HepG2 (cell line): ENCODE data around the gene GUK1. TPM values are rescaled to one million over a fixed set of nuclear protein-coding genes. Genes with fewer than 3 reads are reported as not detected.

ENCODE experiments used
- ATAC-seq: fragments of 200-7000 bp; cut with Tn5 transposase; 3 replicates; pipeline ENCODE4 v1.9.1; 2020; ENCODE audit warnings: mild to moderate bottlenecking, moderate library complexity
- BruUV-seq: library from RNA; stranded (reverse); fragments of 400-500 nt; replicated peaks from 2 replicates; lab custom pipeline; 2021; lab: Mats Ljungman, UMichigan
- CTCF ChIA-PET: fragments of 300-600 bp; formaldehyde crosslinking; extraction: SDS; loops from one replicate; lab custom pipeline; 2021; ENCODE audit warnings: low total read pairs, inconsistent platforms, low intra/inter-chr PET ratio; lab: Yijun Ruan, JAX
- POLR2A ChIA-PET: fragments of 350-600 bp; sonication (Branson Sonifier 250); formaldehyde crosslinking; loops from one replicate; lab custom pipeline; 2020; ENCODE audit warnings: antibody characterized with exemption, inconsistent platforms; lab: Yijun Ruan, JAX
- DNase-seq: peaks from one replicate; pipeline ENCODE4 v3.0.0-alpha.2; 2015; ENCODE audit warnings: low spot score
- FAIRE-seq: peaks from 3 replicates; lab custom pipeline; 2011; peaks lifted over from hg19 to GRCh38; lab: Jason Lieb, UNC
- H2AFZ ChIP-seq: one replicate; pipeline ENCODE4 v1.6.1; 2011; ENCODE audit warnings: low read length, inconsistent platforms
- H3K27ac ChIP-seq: fragments of 300-600 bp; 3 replicates; pipeline ENCODE4 v1.8.0; 2011; ENCODE audit warnings: mixed run types, mild to moderate bottlenecking, mixed read lengths, low read length, inconsistent platforms; ENCODE audit not compliant: insufficient read depth; ENCODE audit errors: extremely low read length
- H3K27me3 ChIP-seq, 2 experiments: fragments of 200-600 bp in 1 of 2; 2 replicates in 1 of 2; 3 replicates in 1 of 2; pipeline versions ENCODE4 v1.6.0 to v1.8.0; 2011; ENCODE audit warnings: low read length in 2 of 2, mild to moderate bottlenecking in 2 of 2, moderate library complexity in 2 of 2, inconsistent platforms in 1 of 2; ENCODE audit not compliant: insufficient read depth in 2 of 2, control insufficient read depth in 1 of 2
- H3K36me3 ChIP-seq, 2 experiments: fragments of 200-600 bp in 1 of 2; replicated peaks in 1 of 2; 2 replicates in 1 of 2; 3 replicates in 1 of 2; pipeline versions ENCODE4 v1.5.1 to v1.8.0; 2011; ENCODE audit warnings: low read length in 2 of 2, inconsistent platforms in 1 of 2; ENCODE audit not compliant: insufficient read depth in 2 of 2, control insufficient read depth in 1 of 2
- H3K4me1 ChIP-seq: 2 replicates; pipeline ENCODE4 v1.5.1; 2012; ENCODE audit warnings: low read length, inconsistent platforms; ENCODE audit not compliant: insufficient read depth
- H3K4me2 ChIP-seq: 2 replicates; pipeline ENCODE4 v1.6.0; 2011; ENCODE audit warnings: low read depth, low read length, inconsistent platforms
- H3K4me3 ChIP-seq, 3 experiments: fragments of 200-600 bp in 1 of 3; sonication (generic), shearing (Covaris generic) in 1 of 3; replicated peaks in 1 of 3; 2 replicates each; pipeline ENCODE4 v1.5.1; 2011 to 2016; ENCODE audit warnings: low read length in 3 of 3, inconsistent platforms in 2 of 3, low read depth in 2 of 3, mild to moderate bottlenecking in 2 of 3, control low read depth in 1 of 3, mixed read lengths in 1 of 3; ENCODE audit not compliant: insufficient read depth in 1 of 3
- H3K79me2 ChIP-seq: one replicate; pipeline ENCODE4 v1.6.1; 2011; ENCODE audit warnings: low read length, inconsistent platforms; ENCODE audit not compliant: insufficient read depth
- H3K9ac ChIP-seq: 2 replicates; pipeline ENCODE4 v1.6.0; 2011; ENCODE audit warnings: mild to moderate bottlenecking, low read depth, low read length, inconsistent platforms; ENCODE audit not compliant: insufficient read depth
- H3K9me3 ChIP-seq: 2 replicates; pipeline ENCODE4 v1.5.1; 2012; ENCODE audit warnings: mild to moderate bottlenecking, low read length
- H4K20me1 ChIP-seq: 2 replicates; pipeline ENCODE4 v1.6.0; 2011; ENCODE audit warnings: inconsistent platforms, mild to moderate bottlenecking, low read length, moderate library complexity; ENCODE audit not compliant: insufficient read depth
- AGO2 ChIP-seq: fragments of 200-400 bp; formaldehyde crosslinking; optimal IDR thresholded peaks from 2 replicates; pipeline ENCODE3; 2017; ENCODE audit warnings: mild to moderate bottlenecking, low read depth, low read length, moderate library complexity
- CAMTA2 ChIP-seq: sonication (generic); formaldehyde crosslinking; IDR thresholded peaks from 2 replicates; pipeline ENCODE4 v1.4.0; 2020; ENCODE audit warnings: mild to moderate bottlenecking, missing genetic modification reagents, borderline replicate concordance
- HNRNPL ChIP-seq: fragments of 200-400 bp; formaldehyde crosslinking; IDR thresholded peaks from 2 replicates; pipeline ENCODE4 v1.6.1; 2017; ENCODE audit warnings: mild to moderate bottlenecking, low read depth, low read length
- KDM2A ChIP-seq: sonication (generic); formaldehyde crosslinking; IDR thresholded peaks from 2 replicates; pipeline ENCODE4 v1.4.0; 2020; ENCODE audit warnings: low read depth, missing genetic modification reagents, borderline replicate concordance
- KDM5B ChIP-seq: sonication (generic); formaldehyde crosslinking; IDR thresholded peaks from 2 replicates; pipeline ENCODE4 v1.4.0; 2020; ENCODE audit warnings: missing genetic modification reagents, mild to moderate bottlenecking, borderline replicate concordance
- NRL ChIP-seq: sonication (generic); formaldehyde crosslinking; IDR thresholded peaks from 2 replicates; pipeline ENCODE4 v1.5.0; 2020; ENCODE audit warnings: missing genetic modification reagents, mild to moderate bottlenecking, moderate library complexity, borderline replicate concordance
- POLR2AphosphoS2 ChIP-seq: IDR thresholded peaks from 2 replicates; pipeline ENCODE4 v1.6.1; 2011; ENCODE audit warnings: low read depth, low read length, improper control_type of control experiment
- RBM22 ChIP-seq: fragments of 200-400 bp; formaldehyde crosslinking; optimal IDR thresholded peaks from 2 replicates; pipeline ENCODE3; 2017; ENCODE audit warnings: mild to moderate bottlenecking, low read length, moderate library complexity
- RFX3 ChIP-seq: IDR thresholded peaks from 2 replicates; pipeline ENCODE4 v1.6.1; 2016; ENCODE audit warnings: missing biosample characterization, missing genetic modification reagents
- ZNF234 ChIP-seq: sonication (generic); formaldehyde crosslinking; conservative IDR thresholded peaks from 2 replicates; pipeline ENCODE4 v1.5.1; 2020; ENCODE audit warnings: mild to moderate bottlenecking, missing genetic modification reagents
- ZNF30 ChIP-seq: sonication (generic); formaldehyde crosslinking; IDR thresholded peaks from 2 replicates; pipeline ENCODE4 v1.5.0; 2020; ENCODE audit warnings: mild to moderate bottlenecking, missing genetic modification reagents
- ZNF335 ChIP-seq: sonication (generic); formaldehyde crosslinking; IDR thresholded peaks from 2 replicates; pipeline ENCODE4 v1.4.0; 2020; ENCODE audit warnings: missing genetic modification reagents
- ZNF337 ChIP-seq: sonication (generic); formaldehyde crosslinking; IDR thresholded peaks from 2 replicates; pipeline ENCODE4 v1.5.1; 2020; ENCODE audit warnings: missing genetic modification reagents, low read depth, mild to moderate bottlenecking, borderline replicate concordance
- ZNF34 ChIP-seq: sonication (generic); formaldehyde crosslinking; IDR thresholded peaks from 2 replicates; pipeline ENCODE4 v1.4.0; 2020; ENCODE audit warnings: mild to moderate bottlenecking, missing genetic modification reagents, borderline replicate concordance
- ZNF564 ChIP-seq: sonication (generic); formaldehyde crosslinking; IDR thresholded peaks from 2 replicates; pipeline ENCODE4 v1.8.1; 2023; ENCODE audit warnings: mild to moderate bottlenecking, missing genetic modification reagents
- ZNF891 ChIP-seq: sonication (generic); formaldehyde crosslinking; IDR thresholded peaks from 2 replicates; pipeline ENCODE4 v1.5.0; 2020; ENCODE audit warnings: mild to moderate bottlenecking, missing genetic modification reagents
- WGBS: methylation state at CpG from one replicate; pipeline ENCODE4 v1.1.6; 2017; ENCODE audit warnings: low lambda C conversion rate; 5-methylcytosine and 5-hydroxymethylcytosine counted together
- in situ Hi-C: cut with HindIII; loops from 2 replicates; pipeline ENCODE4 v1.10.0; 2017; ENCODE audit warnings: low pct_unique_long_range_greater_than_20kb; ENCODE audit not compliant: extremely low pct_ligation_motif_present
- intact Hi-C: fragments of 100-400 bp; cut with micrococcal nuclease; formaldehyde crosslinking; loops from one replicate; pipeline ENCODE4 v1.10.0; 2022; ENCODE audit not compliant: unreplicated experiment
- polyA plus RNA-seq, 8 experiments: library from polyadenylated mRNA; depleted of rRNA in 3 of 8; stranded (reverse) in 7 of 8; unstranded in 1 of 8; fragments of >200 nt; fragmentation: Illumina TruSeq in 4 of 8; extraction: Trizol in 4 of 8; gene quantifications; 2 replicates each; pipeline versions ENCODE4 v1.2.1 to v1.2.3, GENCODE V29; 2011 to 2016; ENCODE audit warnings: low read depth in 4 of 8, missing spikeins in 1 of 8, mixed read lengths in 1 of 8; ENCODE audit not compliant: insufficient read depth in 1 of 8
- total RNA-seq, 5 experiments: library from RNA; depleted of rRNA; stranded (reverse); fragments of >200 nt; fragmentation: Illumina TruSeq; extraction: Trizol; gene quantifications; 2 replicates each; pipeline ENCODE4 v1.2.3, GENCODE V29; 2016; ENCODE audit warnings: low read depth in 1 of 5
- TF ChIP-seq, protein P1 (sequence below): sonication (generic); formaldehyde crosslinking; IDR thresholded peaks from 2 replicates; pipeline ENCODE4 v1.4.0; 2020; ENCODE audit warnings: mild to moderate bottlenecking, missing genetic modification reagents
- TF ChIP-seq, protein P2 (sequence below): sonication (generic); formaldehyde crosslinking; IDR thresholded peaks from 2 replicates; pipeline ENCODE4 v1.5.1; 2020; ENCODE audit warnings: missing genetic modification reagents, mild to moderate bottlenecking, borderline replicate concordance

The GUK1 gene
- total and polyA plus RNA-seq, 2 of the 13 experiments (the other 11 are each of a cell fraction or from before 2014, with no cell fraction given), result 116 to 154 TPM

GRCh38 chr1:228099331-228099732 is 40.7 kb upstream of the GUK1 start:
- no peak overlapping the region for H2AFZ ChIP-seq
- peaks cover 15 to 41% of the 10 kb centered on the region in 2 experiments; a peak in 4 of 5 replicates for H3K36me3 ChIP-seq
- ChIA-PET POLR2A (interaction anchor here (1.2 to 2.4 kb wide), 3 partner anchors 13 to 17 kb away, joined by 3 to 10 read pairs (median 5); partner anchors contain the start of gene ARF1), CTCF (no interaction called here)
- DNase-seq (no peak), ATAC-seq (no peak), FAIRE-seq (no peak)
- 59% methylated on average over 4 of the region's 4 CpGs for WGBS
- intact Hi-C loops, result no loop called here
- H3K4me3 ChIP-seq, result no peak overlapping the region
- in situ Hi-C loops, result no loop called here
- H3K79me2 ChIP-seq, result peaks cover 53% of the 10 kb centered on the region
- peaks cover 26% of the 10 kb centered on the region for H3K4me1 ChIP-seq
- no peak overlapping the region for H3K4me2 ChIP-seq
- H3K9ac ChIP-seq, result no peak overlapping the region
- BruUV-seq, result no TSS peak
- H3K27me3 ChIP-seq, result no peaks in the 10 kb centered on the region; a peak in 1 of 5 replicates
- H3K9me3 ChIP-seq, result peaks cover 5% of the 10 kb centered on the region
- peaks cover 63% of the 10 kb centered on the region for H4K20me1 ChIP-seq
- H3K27ac ChIP-seq, result peak overlapping the region; percentile 17
- TF ChIP-seq, protein P1, sequence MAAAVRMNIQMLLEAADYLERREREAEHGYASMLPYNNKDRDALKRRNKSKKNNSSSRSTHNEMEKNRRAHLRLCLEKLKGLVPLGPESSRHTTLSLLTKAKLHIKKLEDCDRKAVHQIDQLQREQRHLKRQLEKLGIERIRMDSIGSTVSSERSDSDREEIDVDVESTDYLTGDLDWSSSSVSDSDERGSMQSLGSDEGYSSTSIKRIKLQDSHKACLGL (CRISPR knock-in tag), result 0 out of 2 replicates have a peak, but pooled peaks have one; percentile 25
- TF ChIP-seq POLR2AphosphoS2 (peak; percentile 54; the same call in 1 of the 2 replicates), ZNF234 (CRISPR knock-in tag) (no peak), ZNF891 (CRISPR knock-in tag) (peak; percentile 71; the same call in 1 of the 2 replicates), AGO2 (peak; percentile 92), KDM2A (CRISPR knock-in tag) (peak; percentile 23), ZNF30 (CRISPR knock-in tag) (no peak), ZNF34 (CRISPR knock-in tag) (no peak), NRL (CRISPR knock-in tag) (0 out of 2 replicates have a peak, but pooled peaks have one; percentile 62), ZNF337 (CRISPR knock-in tag) (no peak), RFX3 (CRISPR knock-in tag) (no peak), HNRNPL (0 out of 2 replicates have a peak, but pooled peaks have one; percentile 50), KDM5B (CRISPR knock-in tag) (peak; percentile 55; the same call in 1 of the 2 replicates), ZNF564 (CRISPR knock-in tag) (no peak), RBM22 (peak; percentile 58), ZNF335 (CRISPR knock-in tag) (no peak), CAMTA2 (CRISPR knock-in tag) (0 out of 2 replicates have a peak, but pooled peaks have one; percentile 52)
- TF ChIP-seq, protein P2, sequence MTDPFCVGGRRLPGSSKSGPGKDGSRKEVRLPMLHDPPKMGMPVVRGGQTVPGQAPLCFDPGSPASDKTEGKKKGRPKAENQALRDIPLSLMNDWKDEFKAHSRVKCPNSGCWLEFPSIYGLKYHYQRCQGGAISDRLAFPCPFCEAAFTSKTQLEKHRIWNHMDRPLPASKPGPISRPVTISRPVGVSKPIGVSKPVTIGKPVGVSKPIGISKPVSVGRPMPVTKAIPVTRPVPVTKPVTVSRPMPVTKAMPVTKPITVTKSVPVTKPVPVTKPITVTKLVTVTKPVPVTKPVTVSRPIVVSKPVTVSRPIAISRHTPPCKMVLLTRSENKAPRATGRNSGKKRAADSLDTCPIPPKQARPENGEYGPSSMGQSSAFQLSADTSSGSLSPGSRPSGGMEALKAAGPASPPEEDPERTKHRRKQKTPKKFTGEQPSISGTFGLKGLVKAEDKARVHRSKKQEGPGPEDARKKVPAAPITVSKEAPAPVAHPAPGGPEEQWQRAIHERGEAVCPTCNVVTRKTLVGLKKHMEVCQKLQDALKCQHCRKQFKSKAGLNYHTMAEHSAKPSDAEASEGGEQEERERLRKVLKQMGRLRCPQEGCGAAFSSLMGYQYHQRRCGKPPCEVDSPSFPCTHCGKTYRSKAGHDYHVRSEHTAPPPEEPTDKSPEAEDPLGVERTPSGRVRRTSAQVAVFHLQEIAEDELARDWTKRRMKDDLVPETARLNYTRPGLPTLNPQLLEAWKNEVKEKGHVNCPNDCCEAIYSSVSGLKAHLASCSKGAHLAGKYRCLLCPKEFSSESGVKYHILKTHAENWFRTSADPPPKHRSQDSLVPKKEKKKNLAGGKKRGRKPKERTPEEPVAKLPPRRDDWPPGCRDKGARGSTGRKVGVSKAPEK (CRISPR knock-in tag), result no peak
